ENCODE results near the gene GPRIN3. TPM values are rescaled to one million over a fixed set of nuclear protein-coding genes. Genes with fewer than 3 reads are reported as not detected.

Gene GPRIN3
- total and polyA plus RNA-seq, 3 donors from 2014 or later = 0.58 to 2.5 (median 2.2) TPM

- 69 to 82% methylated on average over 4 of the region's 4 CpGs for WGBS, 2 donors
- TF ChIP-seq CTCF (IDR thresholded peaks at IDR 0.05) = no peak
- TF ChIP-seq POLR2A (IDR thresholded peaks at IDR 0.05) = no peak
- intact Hi-C loops (cut with DNase I; ENCODE audit: low total_unique reads) = no loop called here
- no peaks in the 10 kb centered on the region for H3K27me3 ChIP-seq
- H3K4me3 ChIP-seq = no peak overlapping the region
- no peaks in the 10 kb centered on the region for H3K4me1 ChIP-seq
- no peak overlapping the region for H3K27ac ChIP-seq
- no peaks in the 10 kb centered on the region for H3K36me3 ChIP-seq (ENCODE audit: low read depth, missing control alignments)
- DNase-seq = no peak
- H3K9me3 ChIP-seq = no peaks in the 10 kb centered on the region
These were observed 14.3 kb downstream of the GPRIN3 start for GRCh38 chr4:89293299-89293698.

- no peaks in the 10 kb centered on the region for H3K4me1 ChIP-seq
- no peaks in the 10 kb centered on the region for H3K36me3 ChIP-seq (ENCODE audit: low read depth, missing control alignments)
- H3K27ac ChIP-seq = no peak overlapping the region
- TF ChIP-seq CTCF (IDR thresholded peaks at IDR 0.05) = no peak
- no peak for TF ChIP-seq POLR2A (IDR thresholded peaks at IDR 0.05)
- H3K9me3 ChIP-seq = no peaks in the 10 kb centered on the region
- no peak for DNase-seq
- no peak overlapping the region for H3K4me3 ChIP-seq
- intact Hi-C loops (cut with DNase I; ENCODE audit: low total_unique reads) = no loop called here
- H3K27me3 ChIP-seq = no peaks in the 10 kb centered on the region
- WGBS, 2 donors = 57 to 73% methylated on average over 6 of the region's 6 CpGs
These were observed 16.7 kb downstream of the GPRIN3 start for GRCh38 chr4:89290727-89291516.

- no peak overlapping the region for H3K4me3 ChIP-seq
- no peak overlapping the region for H3K27ac ChIP-seq
- no peak for DNase-seq
- no peaks in the 10 kb centered on the region for H3K9me3 ChIP-seq
- H3K36me3 ChIP-seq (ENCODE audit: low read depth, missing control alignments) = no peaks in the 10 kb centered on the region
- no peak for TF ChIP-seq POLR2A (IDR thresholded peaks at IDR 0.05)
- no peak for TF ChIP-seq CTCF (IDR thresholded peaks at IDR 0.05)
- no peaks in the 10 kb centered on the region for H3K27me3 ChIP-seq
- intact Hi-C loops (cut with DNase I; ENCODE audit: low total_unique reads) = no loop called here
- no peaks in the 10 kb centered on the region for H3K4me1 ChIP-seq
- 66 to 72% methylated on average over 2 of the region's 2 CpGs for WGBS, 2 donors
These were observed 18.3 kb downstream of the GPRIN3 start for GRCh38 chr4:89289312-89289711.

- TF ChIP-seq CTCF (IDR thresholded peaks at IDR 0.05) (no peak), POLR2A (IDR thresholded peaks at IDR 0.05) (no peak)
- no peak for DNase-seq
- no peaks in the 10 kb centered on the region for H3K27me3 ChIP-seq
- no peaks in the 10 kb centered on the region for H3K9me3 ChIP-seq
- no peak overlapping the region for H3K27ac ChIP-seq
- intact Hi-C loops (cut with DNase I; ENCODE audit: low total_unique reads) = no loop called here
- no peaks in the 10 kb centered on the region for H3K36me3 ChIP-seq (ENCODE audit: low read depth, missing control alignments)
- no peak overlapping the region for H3K4me3 ChIP-seq
- no peaks in the 10 kb centered on the region for H3K4me1 ChIP-seq
- 66 to 73% methylated on average over 2 of the region's 2 CpGs for WGBS, 2 donors
These were observed 19.2 kb downstream of the GPRIN3 start for GRCh38 chr4:89288430-89288829.

GRCh38 chr4:89287945-89288344 lies 19.7 kb downstream of the GPRIN3 start:
- H3K27me3 ChIP-seq = no peaks in the 10 kb centered on the region
- no peaks in the 10 kb centered on the region for H3K36me3 ChIP-seq (ENCODE audit: low read depth, missing control alignments)
- H3K4me3 ChIP-seq = no peak overlapping the region
- no peak for DNase-seq
- intact Hi-C loops (cut with DNase I; ENCODE audit: low total_unique reads) = no loop called here
- H3K4me1 ChIP-seq = no peaks in the 10 kb centered on the region
- WGBS, 2 donors = 68 to 84% methylated on average over 6 of the region's 6 CpGs
- TF ChIP-seq POLR2A (IDR thresholded peaks at IDR 0.05) = no peak
- no peak for TF ChIP-seq CTCF (IDR thresholded peaks at IDR 0.05)
- H3K9me3 ChIP-seq = no peaks in the 10 kb centered on the region
- no peak overlapping the region for H3K27ac ChIP-seq

Data from testis (tissue), 3 donors.